OCI-M2 (cell line): ENCODE measurements around the gene DCTN1.

Experiments
- DNase-seq: peaks from one replicate; lab custom pipeline; 2025; ENCODE audit not compliant: unreplicated experiment; lab: John Stamatoyannopoulos, UW

The DCTN1 gene

DNA sequence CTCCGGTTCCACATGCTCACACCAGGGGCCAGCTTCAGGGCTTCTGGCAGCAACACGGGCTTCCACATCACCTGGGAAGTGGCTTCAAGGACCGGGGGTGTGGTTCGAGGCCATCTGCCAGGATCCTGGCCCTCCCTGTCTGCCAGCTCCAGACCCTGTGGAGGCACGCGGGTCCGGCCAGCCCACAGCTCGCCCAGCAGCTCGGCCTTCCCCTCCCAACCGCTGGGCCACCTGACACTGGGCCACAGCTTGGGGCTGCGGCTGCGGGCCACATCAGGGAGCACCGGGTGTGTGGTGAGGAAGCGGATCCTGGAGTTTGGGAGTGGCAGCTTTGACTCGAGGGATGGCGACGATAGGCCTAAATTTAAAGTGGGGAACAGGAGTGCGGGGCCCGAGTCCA lies 34.3 kb upstream of the DCTN1 start:
- no peak for DNase-seq

GRCh38 chr2:74413001-74413698 lies 33.0 kb upstream of the DCTN1 start:
- DNase-seq: no peak

- DNase-seq: no peak
Observed at GRCh38 chr2:74407682-74408081, 27.6 kb upstream of the DCTN1 start.

DNA sequence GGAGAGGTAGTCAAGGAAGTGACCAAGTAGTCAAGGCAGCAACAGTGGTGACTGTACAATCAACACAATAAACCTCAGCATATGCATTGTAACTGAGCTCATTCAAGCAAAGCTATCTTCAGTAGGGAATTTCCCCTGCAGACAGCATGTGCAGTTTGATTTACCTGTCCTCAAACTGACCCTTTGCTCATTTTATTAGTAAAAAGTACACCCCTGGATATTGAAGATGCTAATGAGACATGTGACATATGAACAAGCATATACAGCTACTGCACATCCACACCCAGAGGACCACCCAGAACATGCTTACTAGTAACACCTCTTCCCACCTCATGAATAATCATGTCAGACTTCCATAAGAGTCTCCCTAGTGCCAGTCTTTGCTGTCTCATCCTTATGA lies 25.9 kb upstream of the DCTN1 start:
- no peak for DNase-seq

GRCh38 chr2:74401891-74402290 lies 21.8 kb upstream of the DCTN1 start:
- DNase-seq: no peak

- no peak for DNase-seq
Observed at GRCh38 chr2:74399785-74400184, 19.7 kb upstream of the DCTN1 start.

DNA sequence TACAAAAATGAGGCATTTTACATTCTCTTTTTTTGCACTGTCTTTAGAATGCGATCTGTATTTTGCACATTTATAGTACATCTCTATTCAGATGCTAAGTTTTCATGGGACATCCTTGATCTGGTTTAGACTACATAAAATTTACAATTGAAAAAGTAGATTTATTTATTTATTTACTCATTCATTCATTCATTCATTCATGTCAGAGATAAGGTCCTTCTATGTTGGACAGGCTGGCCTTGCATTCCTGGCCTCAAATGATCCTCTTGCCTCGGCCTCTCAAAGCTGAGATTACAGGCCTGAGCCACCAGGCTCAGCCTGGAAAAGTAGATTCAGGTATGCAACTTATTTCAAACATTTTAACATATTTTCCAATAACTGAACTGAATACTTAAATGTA lies 16.0 kb upstream of the DCTN1 start:
- no peak for DNase-seq

GRCh38 chr2:74393525-74393924 lies 13.4 kb upstream of the DCTN1 start:
- no peak for DNase-seq

- no peak for DNase-seq
Observed at GRCh38 chr2:74392449-74392743, 12.3 kb upstream of the DCTN1 start.

DNA sequence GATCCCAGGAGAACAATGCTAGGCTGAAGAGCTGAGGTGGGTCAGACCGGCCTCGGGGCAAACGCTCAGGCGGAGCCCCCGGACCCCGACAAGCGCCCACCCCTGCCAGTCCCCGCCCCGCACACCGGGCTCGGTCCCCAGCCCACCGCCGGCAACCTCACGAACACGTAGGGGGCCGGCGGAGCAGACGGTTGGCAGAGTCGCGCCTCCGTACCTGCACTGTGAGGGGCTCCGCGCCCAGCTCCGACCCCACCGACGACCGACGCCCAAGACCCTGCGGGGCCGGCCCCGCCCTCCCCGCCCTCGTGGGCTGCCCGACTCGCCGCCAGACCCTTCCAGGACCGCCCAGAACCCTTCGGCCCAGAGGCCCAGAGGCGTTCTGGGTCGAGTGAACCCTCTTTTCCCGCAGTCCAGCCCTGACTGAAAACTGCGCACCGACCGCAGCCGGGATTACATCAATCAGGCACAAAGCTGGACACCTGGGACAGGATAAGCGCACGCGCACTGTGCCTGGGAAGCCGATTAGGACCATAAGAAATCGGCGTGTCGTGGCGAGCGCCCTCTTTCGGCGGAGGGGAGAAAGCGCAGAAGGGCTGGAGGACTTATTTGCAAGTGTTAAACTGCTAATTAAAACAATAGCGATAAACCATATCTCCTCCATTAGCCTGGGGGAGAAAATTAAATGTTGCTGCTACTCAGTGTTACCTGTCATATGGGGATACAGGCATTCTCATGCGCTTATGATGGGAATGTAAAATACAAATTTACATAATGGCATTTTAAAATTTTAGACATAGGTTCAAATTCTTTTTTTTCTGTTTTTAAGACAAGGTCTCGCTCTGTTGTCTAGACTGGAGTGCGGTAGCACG lies 11.7 kb upstream of the DCTN1 start:
- DNase-seq: peak; percentile 45

- DNase-seq: no peak
Observed at GRCh38 chr2:74391209-74391579, 11.1 kb upstream of the DCTN1 start.

DNA sequence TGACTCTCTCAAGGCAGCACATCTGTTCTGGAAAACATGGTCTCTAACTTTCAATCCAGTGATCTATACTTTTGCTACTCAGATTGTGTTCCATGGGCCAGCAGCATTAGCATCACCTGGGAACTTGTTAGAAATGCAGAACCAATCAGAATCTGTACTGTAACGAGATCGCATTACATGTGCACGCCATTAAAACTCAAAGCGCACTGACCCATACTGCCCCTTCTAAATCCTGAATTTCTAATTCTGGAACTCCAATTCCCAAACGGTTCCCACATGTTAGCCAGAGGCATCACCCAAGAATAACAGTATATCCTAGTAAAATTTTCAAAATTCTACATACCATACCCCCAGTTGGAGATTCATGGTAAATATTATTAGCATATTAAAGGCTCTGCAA lies 10.5 kb upstream of the DCTN1 start:
- DNase-seq: no peak

- no peak for DNase-seq
Observed at GRCh38 chr2:74387346-74387745, 7.2 kb upstream of the DCTN1 start.

GRCh38 chr2:74385396-74385795 lies 5.3 kb upstream of the DCTN1 start:
- no peak for DNase-seq

DNA sequence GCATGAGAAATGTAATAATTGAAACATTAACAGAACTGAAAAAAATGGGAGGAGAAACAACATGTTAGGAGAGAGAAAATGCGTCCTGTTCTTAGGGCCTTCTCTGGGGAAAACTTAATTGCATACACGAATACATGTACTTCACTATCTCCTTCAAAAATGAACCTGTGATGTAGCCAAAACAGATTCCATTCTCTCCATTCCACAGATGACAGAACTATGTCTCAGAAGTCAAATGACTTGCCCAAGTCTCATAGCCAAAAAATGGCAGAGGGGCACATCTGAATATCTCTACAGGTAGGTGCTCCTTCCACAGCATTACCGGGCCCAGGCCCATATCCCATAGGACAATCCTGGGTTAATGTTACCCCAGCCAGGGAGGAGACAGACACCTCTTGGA lies 3.9 kb upstream of the DCTN1 start:
- no peak for DNase-seq

DNA sequence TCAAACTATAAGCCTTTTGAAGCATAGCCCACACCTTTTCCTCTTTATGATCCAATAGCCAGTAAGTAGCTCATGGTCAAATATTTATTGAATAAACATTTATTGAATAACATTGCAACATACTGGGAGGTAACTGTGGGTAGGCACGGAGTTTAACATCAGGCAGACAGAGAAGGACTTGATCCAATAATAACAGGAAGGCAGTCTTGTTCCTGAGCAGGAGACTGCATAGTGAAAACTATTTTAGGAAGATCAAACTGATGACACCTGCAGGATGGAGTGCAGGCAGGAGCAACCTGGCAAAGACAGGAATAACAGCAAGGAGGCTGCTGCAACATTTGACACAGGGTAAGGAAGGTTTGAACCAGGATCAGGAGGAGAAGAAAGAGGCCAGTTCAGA lies 3.1 kb upstream of the DCTN1 start:
- DNase-seq: no peak

DNA sequence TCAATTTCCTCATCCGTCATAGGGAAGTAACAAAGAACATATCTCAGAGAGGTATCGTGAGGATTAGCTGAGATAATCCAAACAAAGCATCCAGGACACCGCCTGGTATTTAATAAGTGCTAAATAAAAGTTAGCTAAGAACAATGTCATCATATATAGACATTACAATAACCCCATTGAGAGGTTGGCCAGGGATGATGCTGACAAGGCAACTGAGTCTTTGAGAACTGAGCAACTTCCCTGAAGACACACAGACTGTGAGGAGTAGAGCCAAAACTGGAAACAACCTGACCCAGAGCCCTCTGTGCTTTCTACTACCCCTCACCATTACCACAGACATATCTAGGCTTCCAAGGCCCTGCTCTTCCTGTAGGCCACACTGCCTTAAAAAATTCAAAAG lies 1.6 kb upstream of the DCTN1 start:
- no peak for DNase-seq

GRCh38 chr2:74378007-74378406 lies 2.1 kb downstream of the DCTN1 start:
- no peak for DNase-seq

GRCh38 chr2:74375838-74376237 lies 4.3 kb downstream of the DCTN1 start:
- no peak for DNase-seq

DNA sequence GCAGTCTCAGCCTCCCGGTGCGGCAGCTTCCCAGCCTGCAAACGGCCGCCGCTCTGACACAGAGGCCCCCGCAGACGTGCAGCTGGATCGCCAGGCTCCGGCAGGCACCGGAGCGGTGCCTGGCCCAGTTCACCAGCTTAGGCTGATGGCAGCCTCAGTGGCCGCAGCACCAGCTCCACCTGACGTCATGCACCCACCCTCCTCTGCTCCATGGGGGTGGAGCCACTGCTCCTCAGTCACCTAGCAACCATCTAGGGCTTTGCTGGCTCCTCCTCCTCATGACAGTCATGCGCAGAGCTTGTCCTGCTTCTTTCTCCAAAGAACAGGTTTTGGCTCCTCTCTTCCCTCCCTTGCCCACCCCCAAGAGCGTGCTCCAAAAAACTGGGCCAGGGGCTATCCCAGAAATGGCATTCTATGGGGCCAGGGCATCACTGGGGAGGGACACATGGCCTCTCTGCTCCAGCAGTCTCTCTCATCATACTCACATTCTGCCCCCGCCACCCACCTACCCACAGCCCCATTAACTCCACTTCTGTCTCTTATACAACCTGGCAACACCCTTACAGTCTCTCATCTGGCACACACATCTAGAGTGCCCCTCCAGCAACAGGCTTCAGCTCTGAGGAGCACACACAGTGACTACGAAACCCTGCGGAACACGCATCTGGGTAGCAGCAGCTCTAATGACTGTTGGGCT lies 5.5 kb downstream of the DCTN1 start:
- no peak for DNase-seq

DNA sequence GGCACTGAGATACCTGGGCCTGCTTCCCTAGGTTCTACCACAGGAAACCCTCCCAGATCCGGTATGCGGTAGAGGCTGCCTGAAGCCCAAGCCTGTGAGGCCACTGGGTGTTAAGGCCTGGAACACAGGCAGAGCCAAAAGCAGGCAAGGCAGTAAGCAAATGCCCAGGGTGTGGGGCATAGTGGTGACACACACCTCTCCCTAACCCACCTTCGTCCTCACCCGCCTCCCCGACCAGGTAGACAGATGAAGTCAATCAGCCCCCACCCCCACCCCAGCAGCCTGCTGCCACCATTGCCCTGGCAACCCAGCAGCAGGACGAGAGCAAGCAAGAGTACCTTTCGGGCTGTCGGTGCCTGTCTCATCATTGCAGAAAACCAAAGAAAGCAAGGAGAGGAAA lies 6.1 kb downstream of the DCTN1 start:
- no peak for DNase-seq

GRCh38 chr2:74373221-74373676 lies 6.9 kb downstream of the DCTN1 start:
- DNase-seq: no peak
